ENCODE measurements around the gene LYZL4. TPM values are rescaled to one million over a fixed set of nuclear protein-coding genes. Genes with fewer than 3 reads are reported as not detected.

The LYZL4 gene
- total and polyA plus RNA-seq, 9 donors = not detected

- DNase-seq = no peak
- 63 to 66% (median 65%) methylated on average over 4 of the region's 4 CpGs for WGBS, 3 donors
- TF ChIP-seq POLR2A (IDR thresholded peaks at IDR 0.05) = no peak
- no peak for TF ChIP-seq CTCF (IDR thresholded peaks at IDR 0.05)
- no peak for TF ChIP-seq EP300 (IDR thresholded peaks at IDR 0.05)
- Histone ChIP-seq H3K4me1 (ENCODE audit: insufficient read depth) (no peaks in the 10 kb centered on the region), H3K9me3 (no peaks in the 10 kb centered on the region), H3K27ac (no peak overlapping the region), H3K36me3 (no peaks in the 10 kb centered on the region), H3K27me3 (no peaks in the 10 kb centered on the region), H3K4me3 (no peak overlapping the region)
- intact Hi-C loops (cut with DNase I) = loop anchor here in 1 of 4 donors (5.0 kb wide), 1 partner anchor 211 kb away; no protein-coding TSS in a partner anchor
Measured at GRCh38 chr3:42443292-42443691, 32.9 kb upstream of the LYZL4 start.

- no peak overlapping the region for H3K4me3 ChIP-seq
- intact Hi-C loops (cut with DNase I) = loop anchor here in 1 of 4 donors (5.0 kb wide), 1 partner anchor 210 kb away; no protein-coding TSS in a partner anchor
- no peaks in the 10 kb centered on the region for H3K27me3 ChIP-seq
- H3K27ac ChIP-seq = no peak overlapping the region
- no peaks in the 10 kb centered on the region for H3K9me3 ChIP-seq
- no peaks in the 10 kb centered on the region for H3K36me3 ChIP-seq
- 74 to 82% (median 80%) methylated on average over 5 of the region's 5 CpGs for WGBS, 3 donors
- no peak for DNase-seq
- TF ChIP-seq CTCF (IDR thresholded peaks at IDR 0.05) = no peak
- TF ChIP-seq EP300 (IDR thresholded peaks at IDR 0.05) = no peak
- TF ChIP-seq POLR2A (IDR thresholded peaks at IDR 0.05) = no peak
- no peaks in the 10 kb centered on the region for H3K4me1 ChIP-seq (ENCODE audit: insufficient read depth)
Measured at GRCh38 chr3:42442640-42443039, 32.2 kb upstream of the LYZL4 start.

GRCh38 chr3:42441791-42442190, 31.4 kb upstream of the LYZL4 start:
- Histone ChIP-seq H3K27ac (no peak overlapping the region), H3K27me3 (no peaks in the 10 kb centered on the region), H3K4me1 (ENCODE audit: insufficient read depth) (no peaks in the 10 kb centered on the region), H3K36me3 (no peaks in the 10 kb centered on the region), H3K4me3 (no peak overlapping the region), H3K9me3 (no peaks in the 10 kb centered on the region)
- intact Hi-C loops (cut with DNase I) = loop anchor here in 1 of 4 donors (5.0 kb wide), 1 partner anchor 209 kb away; no protein-coding TSS in a partner anchor
- DNase-seq = no peak
- TF ChIP-seq POLR2A (IDR thresholded peaks at IDR 0.05) (no peak), CTCF (IDR thresholded peaks at IDR 0.05) (no peak), EP300 (IDR thresholded peaks at IDR 0.05) (no peak)
- WGBS, 3 donors = 49 to 58% (median 50%) methylated on average over 2 of the region's 2 CpGs

GRCh38 chr3:42440924-42441323, 30.5 kb upstream of the LYZL4 start:
- intact Hi-C loops (cut with DNase I) = loop anchor here in 1 of 4 donors (5.0 kb wide), 1 partner anchor 209 kb away; no protein-coding TSS in a partner anchor
- Histone ChIP-seq H3K36me3 (no peaks in the 10 kb centered on the region), H3K4me1 (ENCODE audit: insufficient read depth) (no peaks in the 10 kb centered on the region), H3K27ac (no peak overlapping the region), H3K27me3 (no peaks in the 10 kb centered on the region), H3K4me3 (no peak overlapping the region), H3K9me3 (no peaks in the 10 kb centered on the region)
- TF ChIP-seq EP300 (IDR thresholded peaks at IDR 0.05) = no peak
- TF ChIP-seq POLR2A (IDR thresholded peaks at IDR 0.05) = no peak
- no peak for TF ChIP-seq CTCF (IDR thresholded peaks at IDR 0.05)
- DNase-seq = no peak
- 31 to 41% (median 32%) methylated on average over 8 of the region's 8 CpGs for WGBS, 3 donors

Data from ovary (tissue), 9 donors.